WERI-Rb-1 (cell line): ENCODE data around the gene C1D.

Experiments used
- DNase-seq: peaks from one replicate; pipeline ENCODE4 v3.0.0-alpha.2; 2020
- H3K27ac ChIP-seq: fragments of 250-450 bp; sonication (Bioruptor Pico); 2 replicates; pipeline ENCODE4 v1.5.1; 2020; ENCODE audit warnings: mild to moderate bottlenecking, moderate library complexity
- H3K27me3 ChIP-seq: fragments of 250-450 bp; sonication (Bioruptor Pico); 2 replicates; pipeline ENCODE4 v1.5.1; 2021; ENCODE audit warnings: mild to moderate bottlenecking, low read depth, moderate library complexity; ENCODE audit not compliant: insufficient read depth, severe bottlenecking
- H3K36me3 ChIP-seq: fragments of 250-450 bp; sonication (Bioruptor Pico); 2 replicates; pipeline ENCODE4 v1.5.1; 2020; ENCODE audit warnings: mild to moderate bottlenecking, moderate library complexity
- H3K4me3 ChIP-seq: 2 replicates; pipeline ENCODE4 v1.5.1; 2011; ENCODE audit warnings: low read depth, mild to moderate bottlenecking, control low read depth, low read length
- H3K9me3 ChIP-seq: fragments of 250-450 bp; sonication (Bioruptor Pico); 2 replicates; pipeline ENCODE4 v1.5.1; 2021; ENCODE audit warnings: mild to moderate bottlenecking, moderate library complexity; ENCODE audit not compliant: severe bottlenecking
- TF ChIP-seq, protein P1 (sequence below): IDR thresholded peaks from 2 replicates; pipeline ENCODE4 v1.5.1; 2011; ENCODE audit warnings: low read depth, mild to moderate bottlenecking, control low read depth, inconsistent platforms, low read length

Gene C1D

DNA sequence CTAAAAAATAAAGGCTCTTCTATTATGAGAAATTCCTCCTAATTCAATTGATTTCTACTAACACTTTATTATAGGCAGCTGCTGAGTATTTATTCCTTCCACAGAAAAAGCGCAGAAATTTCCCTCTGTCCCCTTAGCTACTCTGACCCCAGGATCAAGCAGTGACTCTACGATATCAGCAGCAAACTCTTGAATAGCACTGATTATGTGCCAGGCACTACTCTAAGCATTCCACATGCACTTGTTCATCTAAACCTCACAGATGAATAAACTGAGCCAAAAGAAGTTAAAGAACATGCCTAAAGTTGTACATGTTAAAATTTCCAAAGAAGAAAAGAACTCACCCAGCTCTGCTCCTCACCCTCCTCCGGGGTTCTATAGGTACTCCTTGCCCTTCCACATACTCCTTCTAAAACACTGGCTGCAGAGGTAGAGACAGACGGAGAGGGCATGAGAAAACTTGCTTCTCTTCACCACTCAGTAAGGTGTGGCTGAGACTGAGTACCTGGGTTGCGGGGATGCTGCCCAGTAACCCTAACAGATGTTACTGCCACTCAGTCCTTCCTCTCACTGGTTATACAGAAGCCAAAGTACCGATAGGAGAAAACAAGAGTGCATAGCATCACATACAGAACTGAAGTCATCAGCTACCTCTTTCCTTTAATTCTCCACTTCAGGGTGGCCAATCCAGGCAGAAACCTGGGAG is 9.9 kb downstream of the C1D start:
- no peaks in the 10 kb centered on the region for H3K27me3 ChIP-seq
- H3K9me3 ChIP-seq: no peaks in the 10 kb centered on the region

DNA sequence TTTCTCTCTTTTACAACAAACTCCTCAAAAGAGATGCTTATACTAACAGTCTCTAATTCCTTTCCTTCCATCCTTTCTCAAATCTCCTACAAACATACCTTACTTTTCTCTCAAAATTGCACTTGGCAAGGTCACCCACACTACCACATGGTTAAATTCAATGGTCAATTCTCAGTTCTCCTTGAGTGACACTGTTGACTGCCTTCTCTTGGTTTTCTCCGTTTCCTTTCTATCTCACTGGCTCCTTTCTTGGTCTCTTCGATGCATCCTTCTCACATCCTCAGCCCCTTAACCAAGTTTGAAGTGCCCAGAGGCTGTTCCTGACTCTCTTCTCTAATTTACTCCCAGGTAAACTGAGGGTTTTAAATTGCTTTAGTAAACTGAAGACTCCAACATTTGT is 12.5 kb downstream of the C1D start:
- no peak for DNase-seq
- H3K27me3 ChIP-seq: no peaks in the 10 kb centered on the region
- no peak overlapping the region for H3K27ac ChIP-seq
- H3K36me3 ChIP-seq: no peaks in the 10 kb centered on the region; the same call in 1 of the 2 replicates
- H3K4me3 ChIP-seq: no peak overlapping the region
- TF ChIP-seq, protein P1, sequence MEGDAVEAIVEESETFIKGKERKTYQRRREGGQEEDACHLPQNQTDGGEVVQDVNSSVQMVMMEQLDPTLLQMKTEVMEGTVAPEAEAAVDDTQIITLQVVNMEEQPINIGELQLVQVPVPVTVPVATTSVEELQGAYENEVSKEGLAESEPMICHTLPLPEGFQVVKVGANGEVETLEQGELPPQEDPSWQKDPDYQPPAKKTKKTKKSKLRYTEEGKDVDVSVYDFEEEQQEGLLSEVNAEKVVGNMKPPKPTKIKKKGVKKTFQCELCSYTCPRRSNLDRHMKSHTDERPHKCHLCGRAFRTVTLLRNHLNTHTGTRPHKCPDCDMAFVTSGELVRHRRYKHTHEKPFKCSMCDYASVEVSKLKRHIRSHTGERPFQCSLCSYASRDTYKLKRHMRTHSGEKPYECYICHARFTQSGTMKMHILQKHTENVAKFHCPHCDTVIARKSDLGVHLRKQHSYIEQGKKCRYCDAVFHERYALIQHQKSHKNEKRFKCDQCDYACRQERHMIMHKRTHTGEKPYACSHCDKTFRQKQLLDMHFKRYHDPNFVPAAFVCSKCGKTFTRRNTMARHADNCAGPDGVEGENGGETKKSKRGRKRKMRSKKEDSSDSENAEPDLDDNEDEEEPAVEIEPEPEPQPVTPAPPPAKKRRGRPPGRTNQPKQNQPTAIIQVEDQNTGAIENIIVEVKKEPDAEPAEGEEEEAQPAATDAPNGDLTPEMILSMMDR: no peak
- H3K9me3 ChIP-seq: no peaks in the 10 kb centered on the region

More for the DNA sequence above, 9.9 kb downstream of the C1D start:
- no peak for DNase-seq
- TF ChIP-seq, protein P1: no peak
- no peak overlapping the region for H3K4me3 ChIP-seq
- H3K36me3 ChIP-seq: no peaks in the 10 kb centered on the region
- no peak overlapping the region for H3K27ac ChIP-seq

DNA sequence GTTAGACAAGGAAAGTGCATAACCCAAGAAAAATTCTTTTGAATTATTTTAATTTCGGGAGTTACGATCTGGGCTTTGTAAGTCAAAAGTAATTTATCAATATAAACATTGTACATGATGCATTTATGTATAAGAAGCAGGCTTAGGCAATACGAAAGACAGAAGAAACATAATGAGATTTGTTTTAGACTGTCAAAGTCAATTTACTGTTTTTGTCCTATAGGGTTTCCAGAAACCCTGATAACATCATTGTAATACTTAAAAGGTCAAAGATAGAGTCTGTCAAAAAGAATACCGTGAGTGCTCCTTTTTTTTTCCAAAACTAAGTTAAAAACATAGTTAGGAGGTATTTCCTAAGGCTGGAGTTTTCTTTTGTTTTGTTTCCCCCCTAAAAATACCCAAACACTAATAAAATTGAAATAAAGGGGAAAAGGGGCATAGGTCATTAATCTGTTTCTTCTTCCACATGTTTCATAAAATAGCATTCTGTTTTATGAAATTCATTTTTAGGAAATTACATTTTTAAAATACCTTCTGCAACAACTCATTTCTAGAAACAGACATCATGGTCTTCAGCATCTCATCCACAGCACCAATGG is 16.1 kb downstream of the C1D start:
- Histone ChIP-seq H3K9me3 (no peaks in the 10 kb centered on the region), H3K27ac (no peak overlapping the region), H3K36me3 (no peaks in the 10 kb centered on the region; the same call in 1 of the 2 replicates), H3K4me3 (no peak overlapping the region), H3K27me3 (no peaks in the 10 kb centered on the region)
- DNase-seq: no peak
- TF ChIP-seq, protein P1: no peak

DNA sequence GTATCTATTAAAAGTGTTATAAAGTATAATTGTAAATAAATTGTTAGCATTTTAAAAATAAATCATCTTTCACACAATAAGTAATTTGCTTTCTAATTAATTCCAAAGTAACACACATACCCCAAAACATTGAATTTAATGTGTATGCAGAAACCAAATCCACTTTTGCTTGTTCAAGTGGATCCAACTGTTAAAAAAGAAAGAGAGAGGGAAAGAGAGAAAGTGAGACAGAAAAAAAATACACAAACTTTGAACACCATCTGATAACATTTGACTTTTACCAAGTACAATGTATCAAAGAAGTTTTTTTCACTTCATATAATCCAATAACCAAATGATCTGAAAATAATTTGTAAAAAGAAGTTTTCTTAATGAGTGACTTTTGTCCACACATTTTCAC is 16.6 kb downstream of the C1D start:
- H3K36me3 ChIP-seq: no peaks in the 10 kb centered on the region; the same call in 1 of the 2 replicates
- H3K9me3 ChIP-seq: no peaks in the 10 kb centered on the region
- no peak overlapping the region for H3K4me3 ChIP-seq
- DNase-seq: no peak
- TF ChIP-seq, protein P1: no peak
- H3K27ac ChIP-seq: no peak overlapping the region
- H3K27me3 ChIP-seq: no peaks in the 10 kb centered on the region

DNA sequence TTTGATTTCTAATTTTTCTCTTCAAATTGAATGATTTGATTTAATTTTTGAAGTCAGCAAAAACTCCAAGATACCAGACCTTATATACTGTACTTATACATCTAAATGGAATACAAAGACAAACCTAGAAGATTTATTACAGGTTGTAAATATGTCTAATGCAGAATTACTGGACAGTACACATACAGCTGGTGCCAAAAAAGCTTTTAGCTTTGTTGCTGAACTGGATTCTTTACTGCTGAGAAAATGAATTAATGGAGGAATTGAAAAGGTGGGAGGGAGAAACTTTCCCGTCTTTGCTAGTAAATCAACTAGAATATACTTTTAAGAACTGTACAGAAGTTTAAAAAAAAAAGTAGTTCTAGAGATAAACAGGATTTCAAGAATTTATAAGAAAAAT is 17.5 kb downstream of the C1D start:
- no peaks in the 10 kb centered on the region for H3K9me3 ChIP-seq
- TF ChIP-seq, protein P1: no peak
- no peaks in the 10 kb centered on the region; the same call in 1 of the 2 replicates for H3K36me3 ChIP-seq
- DNase-seq: no peak
- no peak overlapping the region for H3K4me3 ChIP-seq
- H3K27me3 ChIP-seq: no peaks in the 10 kb centered on the region
- no peak overlapping the region for H3K27ac ChIP-seq

DNA sequence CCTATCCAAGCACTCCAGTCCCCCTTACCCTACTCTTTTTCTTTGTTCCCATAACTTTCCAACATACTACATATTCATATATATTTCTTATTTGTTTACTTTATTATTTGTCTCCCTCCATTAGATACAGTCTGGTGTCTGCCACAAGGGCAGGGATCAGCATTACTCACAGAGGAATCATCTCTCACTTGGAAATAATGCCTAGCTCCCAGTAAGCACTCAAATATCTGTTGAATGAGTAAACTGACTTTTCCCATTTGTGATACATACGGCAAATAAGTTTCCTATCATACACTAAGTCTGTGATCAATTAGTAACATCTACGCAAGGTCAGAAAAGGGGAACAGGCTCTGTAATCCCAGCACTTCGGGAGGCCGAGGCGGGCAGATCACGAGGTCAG is 18.7 kb downstream of the C1D start:
- Histone ChIP-seq H3K27me3 (no peaks in the 10 kb centered on the region), H3K4me3 (no peak overlapping the region), H3K36me3 (no peaks in the 10 kb centered on the region; the same call in 1 of the 2 replicates), H3K9me3 (no peaks in the 10 kb centered on the region), H3K27ac (no peak overlapping the region)
- no peak for DNase-seq
- TF ChIP-seq, protein P1: no peak
